Liver (tissue), 9 donors: Measurements from ENCODE around the gene CDCP1. TPM values are rescaled to one million over a fixed set of nuclear protein-coding genes. Genes with fewer than 3 reads are reported as not detected.

ENCODE experiments used
- DNase-seq: peaks from one replicate; pipeline ENCODE4 v3.0.0-alpha.2; 2017; ENCODE audit warnings: low spot score
- H3K27ac ChIP-seq, 2 donors: one replicate each; pipeline ENCODE4 v1.7.0; 2013; ENCODE audit warnings: inconsistent platforms in 2 of 2, low read length in 2 of 2, control low read depth in 1 of 2, low read depth in 1 of 2, mild to moderate bottlenecking in 1 of 2
- H3K27me3 ChIP-seq, 4 donors: one replicate each; pipeline versions ENCODE4 v1.6.1 to v1.7.0; 2013; ENCODE audit warnings: low read length in 3 of 4, inconsistent platforms in 1 of 4, mild to moderate bottlenecking in 1 of 4, moderate library complexity in 1 of 4; ENCODE audit not compliant: control insufficient read depth in 4 of 4, insufficient read depth in 4 of 4
- H3K36me3 ChIP-seq, 4 donors: one replicate each; pipeline versions ENCODE4 v1.6.1 to v1.7.0; 2013; ENCODE audit warnings: low read length in 3 of 4, mild to moderate bottlenecking in 3 of 4, low read depth in 1 of 4, moderate library complexity in 1 of 4; ENCODE audit not compliant: control insufficient read depth in 4 of 4, insufficient read depth in 3 of 4
- H3K4me1 ChIP-seq, 4 donors: one replicate each; pipeline versions ENCODE4 v1.6.1 to v1.7.0; 2013; ENCODE audit warnings: low read length in 3 of 4, mild to moderate bottlenecking in 3 of 4, moderate library complexity in 1 of 4; ENCODE audit not compliant: control insufficient read depth in 4 of 4, insufficient read depth in 4 of 4
- H3K4me3 ChIP-seq, 3 donors: one replicate each; pipeline versions ENCODE4 v1.6.1 to v1.7.0; 2013; ENCODE audit warnings: low read length in 3 of 3, control low read depth in 1 of 3, low read depth in 1 of 3, mild to moderate bottlenecking in 1 of 3
- H3K9ac ChIP-seq, 2 donors: one replicate each; pipeline ENCODE4 v1.7.0; 2013; ENCODE audit warnings: low read length in 2 of 2, mild to moderate bottlenecking in 2 of 2, moderate library complexity in 2 of 2, control low read depth in 1 of 2, low read depth in 1 of 2
- H3K9me3 ChIP-seq, 4 donors: one replicate each; pipeline versions ENCODE4 v1.6.1 to v1.7.0; 2013; ENCODE audit warnings: low read length in 3 of 4; ENCODE audit not compliant: control insufficient read depth in 4 of 4
- ATF3 ChIP-seq: IDR thresholded peaks from 2 replicates; pipeline ENCODE4 v1.6.1; 2016; ENCODE audit warnings: antibody characterized with exemption
- CTCF ChIP-seq: fragments of 150-350 bp; IDR thresholded peaks from 2 replicates; pipeline ENCODE4 v1.5.1; 2017; ENCODE audit warnings: improper control_type of control experiment, low read depth, low read length; ENCODE audit not compliant: missing input control
- EGR1 ChIP-seq, 2 donors: IDR thresholded peaks; 2 replicates each; pipeline ENCODE4 v1.6.1; 2016 to 2018; ENCODE audit warnings: antibody characterized with exemption in 2 of 2, low read depth in 2 of 2
- FOXA1 ChIP-seq: IDR thresholded peaks from 2 replicates; pipeline ENCODE4 v1.6.1; 2016; ENCODE audit warnings: antibody characterized with exemption
- FOXA2 ChIP-seq: IDR thresholded peaks from 2 replicates; pipeline ENCODE4 v1.6.1; 2016; ENCODE audit warnings: antibody characterized with exemption
- GABPA ChIP-seq, 2 donors: IDR thresholded peaks in 1 of 2; conservative IDR thresholded peaks in 1 of 2; 2 replicates each; pipeline ENCODE4 v1.6.1; 2016; ENCODE audit warnings: antibody characterized with exemption in 2 of 2, mild to moderate bottlenecking in 1 of 2, moderate library complexity in 1 of 2
- HNF4A ChIP-seq, 2 donors: conservative IDR thresholded peaks; 2 replicates each; pipeline ENCODE4 v1.6.1; 2016; ENCODE audit warnings: antibody characterized with exemption in 2 of 2, mild to moderate bottlenecking in 2 of 2
- HNF4G ChIP-seq: IDR thresholded peaks from 2 replicates; pipeline ENCODE4 v1.6.1; 2016; ENCODE audit warnings: antibody characterized with exemption
- JUND ChIP-seq, 2 donors: IDR thresholded peaks; 2 replicates each; pipeline ENCODE4 v1.6.1; 2016; ENCODE audit warnings: antibody characterized with exemption in 2 of 2
- MAX ChIP-seq: IDR thresholded peaks from 2 replicates; pipeline ENCODE4 v1.6.1; 2016; ENCODE audit warnings: antibody characterized with exemption
- NR2F2 ChIP-seq: IDR thresholded peaks from 2 replicates; pipeline ENCODE4 v1.6.1; 2016; ENCODE audit warnings: antibody characterized with exemption
- RAD21 ChIP-seq, 2 donors: IDR thresholded peaks; 2 replicates each; pipeline ENCODE4 v1.6.1; 2016; ENCODE audit warnings: antibody characterized with exemption in 2 of 2, mild to moderate bottlenecking in 2 of 2
- REST ChIP-seq: IDR thresholded peaks from 2 replicates; pipeline ENCODE4 v1.6.1; 2016; ENCODE audit warnings: antibody characterized with exemption, mild to moderate bottlenecking
- RXRA ChIP-seq, 2 donors: IDR thresholded peaks; 2 replicates each; pipeline ENCODE4 v1.6.1; 2017 to 2018; ENCODE audit warnings: antibody characterized with exemption in 2 of 2, mild to moderate bottlenecking in 1 of 2
- SP1 ChIP-seq: IDR thresholded peaks from 2 replicates; pipeline ENCODE4 v1.6.1; 2018; ENCODE audit warnings: antibody characterized with exemption, mild to moderate bottlenecking
- TAF1 ChIP-seq: conservative IDR thresholded peaks from 2 replicates; pipeline ENCODE4 v1.6.1; 2016; ENCODE audit warnings: antibody characterized with exemption, mild to moderate bottlenecking
- YY1 ChIP-seq: IDR thresholded peaks from 2 replicates; pipeline ENCODE4 v1.6.1; 2016; ENCODE audit warnings: antibody characterized with exemption, mild to moderate bottlenecking
- ZBTB33 ChIP-seq: IDR thresholded peaks from 2 replicates; pipeline ENCODE4 v1.6.1; 2016; ENCODE audit warnings: antibody characterized with exemption
- WGBS: extraction: QIAGEN DNeasy Blood & Tissue Kit; methylation state at CpG from one replicate; pipeline ENCODE4 v1.1.7; 2013; 5-methylcytosine and 5-hydroxymethylcytosine counted together
- polyA plus RNA-seq, 2 donors: library from polyadenylated mRNA; stranded (reverse) in 1 of 2; unstranded in 1 of 2; fragments of 200-250 nt in 1 of 2; fragments of >200 nt in 1 of 2; fragmentation: Nextera tagmentation in 1 of 2; extraction: Ambion mirVana in 1 of 2; gene quantifications; one replicate each; pipeline versions ENCODE4 v1.2.1 to v1.2.3, GENCODE V29; 2013 to 2015
- total RNA-seq, 2 donors: library from RNA; depleted of rRNA; stranded (reverse); fragments of >200 nt; gene quantifications; one replicate each; pipeline ENCODE4 v1.2.3, GENCODE V29; 2014
- donor health status: healthy.
- donor health status: healthy.
- donor health status: healthy.
- donor health status: healthy.
- donor health status: healthy.

CDCP1 gene
- total and polyA plus RNA-seq, 4 donors, result 0.22 to 0.67 (median 0.45) TPM

- Histone ChIP-seq H3K36me3 (no peaks in the 10 kb centered on the region), H3K4me3 (no peak overlapping the region), H3K9me3 (peaks cover 0 to 3% (median 0%) of the 10 kb centered on the region in 4 donors), H3K27ac (no peak overlapping the region), H3K27me3 (no peaks in the 10 kb centered on the region), H3K9ac (no peak overlapping the region), H3K4me1 (no peaks in the 10 kb centered on the region)
- TF ChIP-seq REST, result no peak
- TF ChIP-seq HNF4A (conservative IDR thresholded peaks at IDR 0.05), result no peak
- TF ChIP-seq NR2F2, result no peak
- TF ChIP-seq JUND (IDR thresholded peaks at IDR 0.05), result no peak
- no peak for TF ChIP-seq GABPA (IDR thresholded peaks at IDR 0.05 in 1 of 2, conservative IDR thresholded peaks at IDR 0.05 in 1 of 2)
- no peak for TF ChIP-seq FOXA1
- no peak for TF ChIP-seq SP1
- no peak for TF ChIP-seq MAX
- no peak for TF ChIP-seq EGR1 (IDR thresholded peaks at IDR 0.05; ENCODE audit: low read depth in 2 of 2)
- TF ChIP-seq RAD21 (IDR thresholded peaks at IDR 0.05), result no peak
- TF ChIP-seq RXRA (IDR thresholded peaks at IDR 0.05), result no peak
- TF ChIP-seq FOXA2, result no peak
- TF ChIP-seq YY1, result no peak
- TF ChIP-seq ATF3, result no peak
- no peak for TF ChIP-seq CTCF
- TF ChIP-seq ZBTB33, result no peak
- no peak for TF ChIP-seq HNF4G
- TF ChIP-seq TAF1, result no peak
- no peak for DNase-seq
- 87% methylated on average over 3 of the region's 3 CpGs for WGBS
Measured at GRCh38 chr3:45100981-45101407, 45.2 kb downstream of the CDCP1 start.
